Measurements from ENCODE around the gene PPP6R3.

GRCh38 chr11:68545347-68545746, 84.8 kb downstream of the PPP6R3 start:
- TF ChIP-seq CTCF (IDR thresholded peaks at IDR 0.05) (no peak), POLR2A (IDR thresholded peaks at IDR 0.05) (no peak)

Data from vagina (tissue), 2 donors.